ENCODE data around the gene RBM20. TPM values are rescaled to one million over a fixed set of nuclear protein-coding genes. Genes with fewer than 3 reads are reported as not detected.

Gene RBM20
- total RNA-seq, 1 donor from 2014 or later = 1.5 TPM

- Mint-ChIP-seq H3K36me3 (ENCODE audit: insufficient read depth) (peaks cover 2% of the 10 kb centered on the region), H3K4me3 (ENCODE audit: low read depth) (no peak overlapping the region), H3K27me3 (no peaks in the 10 kb centered on the region), H3K9me3 (ENCODE audit: low read depth) (peaks cover 19% of the 10 kb centered on the region), H3K27ac (no peak overlapping the region), H3K4me1 (ENCODE audit: low read depth) (no peaks in the 10 kb centered on the region)
- no peak for DNase-seq (ENCODE audit: low spot score, unreplicated experiment)
- TF ChIP-seq, protein P1, sequence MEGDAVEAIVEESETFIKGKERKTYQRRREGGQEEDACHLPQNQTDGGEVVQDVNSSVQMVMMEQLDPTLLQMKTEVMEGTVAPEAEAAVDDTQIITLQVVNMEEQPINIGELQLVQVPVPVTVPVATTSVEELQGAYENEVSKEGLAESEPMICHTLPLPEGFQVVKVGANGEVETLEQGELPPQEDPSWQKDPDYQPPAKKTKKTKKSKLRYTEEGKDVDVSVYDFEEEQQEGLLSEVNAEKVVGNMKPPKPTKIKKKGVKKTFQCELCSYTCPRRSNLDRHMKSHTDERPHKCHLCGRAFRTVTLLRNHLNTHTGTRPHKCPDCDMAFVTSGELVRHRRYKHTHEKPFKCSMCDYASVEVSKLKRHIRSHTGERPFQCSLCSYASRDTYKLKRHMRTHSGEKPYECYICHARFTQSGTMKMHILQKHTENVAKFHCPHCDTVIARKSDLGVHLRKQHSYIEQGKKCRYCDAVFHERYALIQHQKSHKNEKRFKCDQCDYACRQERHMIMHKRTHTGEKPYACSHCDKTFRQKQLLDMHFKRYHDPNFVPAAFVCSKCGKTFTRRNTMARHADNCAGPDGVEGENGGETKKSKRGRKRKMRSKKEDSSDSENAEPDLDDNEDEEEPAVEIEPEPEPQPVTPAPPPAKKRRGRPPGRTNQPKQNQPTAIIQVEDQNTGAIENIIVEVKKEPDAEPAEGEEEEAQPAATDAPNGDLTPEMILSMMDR (IDR thresholded peaks at IDR 0.05; ENCODE audit: unreplicated experiment) = no peak
These were observed 107.7 kb downstream of the RBM20 start for GRCh38 chr10:110751850-110752249.

DNA sequence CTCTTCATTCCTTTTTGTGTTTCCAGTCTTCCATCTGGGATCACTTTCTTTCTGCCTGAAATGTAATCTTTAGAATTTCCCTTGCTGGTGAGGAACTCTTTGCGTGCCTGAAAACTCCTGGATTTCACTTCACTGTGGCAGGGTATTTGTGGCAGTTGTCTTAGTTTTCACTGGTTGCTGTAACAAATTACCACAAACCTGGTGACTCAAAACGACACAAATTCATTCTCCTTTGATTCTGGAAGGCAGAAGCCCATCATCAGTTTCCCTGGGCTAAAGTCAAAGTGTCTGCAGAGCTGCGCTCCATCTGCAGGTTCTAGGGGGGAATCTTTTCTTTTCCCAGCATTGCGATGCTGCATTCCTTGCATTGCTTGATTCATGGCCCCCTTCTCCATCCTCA, 109.3 kb downstream of the RBM20 start:
- no peak for DNase-seq (ENCODE audit: low spot score, unreplicated experiment)
- H3K4me1 Mint-ChIP-seq (ENCODE audit: low read depth) = no peaks in the 10 kb centered on the region
- no peaks in the 10 kb centered on the region for H3K27me3 Mint-ChIP-seq
- TF ChIP-seq, protein P1 (IDR thresholded peaks at IDR 0.05; ENCODE audit: unreplicated experiment) = no peak
- peaks cover 2% of the 10 kb centered on the region for H3K36me3 Mint-ChIP-seq (ENCODE audit: insufficient read depth)
- no peak overlapping the region for H3K27ac Mint-ChIP-seq
- peaks cover 19% of the 10 kb centered on the region for H3K9me3 Mint-ChIP-seq (ENCODE audit: low read depth)
- H3K4me3 Mint-ChIP-seq (ENCODE audit: low read depth) = no peak overlapping the region

DNA sequence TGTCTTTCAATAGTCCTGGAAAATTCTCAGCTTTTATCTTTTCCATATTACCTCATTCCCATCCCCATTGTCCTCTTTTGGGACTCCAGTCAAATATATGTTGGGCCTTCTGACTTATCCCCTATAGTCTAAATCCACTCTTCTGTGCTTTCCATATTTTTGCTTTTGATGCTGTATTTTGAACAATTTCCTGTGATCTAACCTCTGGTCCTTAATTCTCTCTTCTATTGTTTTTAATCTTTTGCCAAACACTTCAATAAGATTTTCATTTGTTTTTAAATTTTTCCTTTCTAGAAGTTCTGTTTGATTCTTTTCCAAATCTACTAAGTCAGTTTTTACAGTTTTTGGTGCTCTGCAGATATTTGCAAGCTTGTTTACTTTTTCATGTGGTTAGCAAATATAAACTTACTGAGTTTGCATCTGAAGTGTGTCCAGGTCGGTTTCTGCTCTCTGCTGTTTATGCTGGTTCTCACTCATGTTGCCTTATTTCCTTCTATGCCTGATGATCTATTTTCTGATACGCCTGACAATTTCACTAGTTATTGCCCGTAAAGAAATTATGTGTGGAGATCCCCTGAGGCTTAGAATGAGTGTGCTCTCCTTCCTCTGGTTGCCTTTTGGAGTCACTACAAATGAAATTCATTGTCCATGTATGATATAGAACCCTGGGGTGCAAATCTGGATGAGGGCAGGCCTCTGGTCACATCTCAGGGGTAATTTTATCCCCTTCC, 110.4 kb downstream of the RBM20 start:
- no peaks in the 10 kb centered on the region for H3K36me3 Mint-ChIP-seq (ENCODE audit: insufficient read depth)
- no peak overlapping the region for H3K4me3 Mint-ChIP-seq (ENCODE audit: low read depth)
- no peak overlapping the region for H3K27ac Mint-ChIP-seq
- no peaks in the 10 kb centered on the region for H3K27me3 Mint-ChIP-seq
- TF ChIP-seq, protein P1 (IDR thresholded peaks at IDR 0.05; ENCODE audit: unreplicated experiment) = no peak
- no peak for DNase-seq (ENCODE audit: low spot score, unreplicated experiment)
- H3K4me1 Mint-ChIP-seq (ENCODE audit: low read depth) = no peaks in the 10 kb centered on the region
- peaks cover 10% of the 10 kb centered on the region for H3K9me3 Mint-ChIP-seq (ENCODE audit: low read depth)

- TF ChIP-seq, protein P1 (IDR thresholded peaks at IDR 0.05; ENCODE audit: unreplicated experiment) = no peak
- Mint-ChIP-seq H3K9me3 (ENCODE audit: low read depth) (peaks cover 6% of the 10 kb centered on the region), H3K27me3 (no peaks in the 10 kb centered on the region), H3K4me3 (ENCODE audit: low read depth) (no peak overlapping the region), H3K4me1 (ENCODE audit: low read depth) (no peaks in the 10 kb centered on the region), H3K36me3 (ENCODE audit: insufficient read depth) (no peaks in the 10 kb centered on the region), H3K27ac (no peak overlapping the region)
- DNase-seq (ENCODE audit: low spot score, unreplicated experiment) = no peak
These were observed 111.6 kb downstream of the RBM20 start for GRCh38 chr10:110755781-110756180.

DNA sequence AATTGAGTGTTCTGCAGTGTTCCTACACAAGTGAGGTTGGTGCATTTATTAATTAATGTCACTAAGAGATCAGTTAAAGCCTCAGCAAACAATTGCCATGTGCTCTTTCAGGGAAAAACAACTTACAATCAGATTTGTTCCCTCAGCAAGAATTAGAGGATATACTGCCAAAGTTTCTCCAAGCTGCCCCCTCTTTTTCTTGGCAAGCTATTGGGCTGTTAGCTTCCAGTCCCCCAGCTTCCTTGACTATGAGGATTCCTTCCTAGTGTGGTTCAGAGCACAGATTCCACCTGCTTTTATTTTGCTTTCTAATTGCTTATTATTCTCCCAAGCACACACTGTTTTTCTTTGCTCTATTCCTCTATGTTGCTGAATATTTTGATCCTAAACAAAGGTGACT, 112.7 kb downstream of the RBM20 start:
- no peak overlapping the region for H3K4me3 Mint-ChIP-seq (ENCODE audit: low read depth)
- H3K36me3 Mint-ChIP-seq (ENCODE audit: insufficient read depth) = no peaks in the 10 kb centered on the region

More for the DNA sequence above, 112.7 kb downstream of the RBM20 start:
- DNase-seq (ENCODE audit: low spot score, unreplicated experiment) = no peak
- TF ChIP-seq, protein P1 (IDR thresholded peaks at IDR 0.05; ENCODE audit: unreplicated experiment) = no peak
- Mint-ChIP-seq H3K9me3 (ENCODE audit: low read depth) (peaks cover 6% of the 10 kb centered on the region), H3K27me3 (no peaks in the 10 kb centered on the region), H3K27ac (no peak overlapping the region), H3K4me1 (ENCODE audit: low read depth) (no peaks in the 10 kb centered on the region)

Measured in progenitor cell of endocrine pancreas (in vitro differentiated cells).